ENCODE measurements around the gene MZT2B.
"Not testable (repeated sequence)": the region's sequence is repeated elsewhere in the genome, so short reads cannot be mapped to it uniquely, and the experiment has no call there.

The MZT2B gene

DNA sequence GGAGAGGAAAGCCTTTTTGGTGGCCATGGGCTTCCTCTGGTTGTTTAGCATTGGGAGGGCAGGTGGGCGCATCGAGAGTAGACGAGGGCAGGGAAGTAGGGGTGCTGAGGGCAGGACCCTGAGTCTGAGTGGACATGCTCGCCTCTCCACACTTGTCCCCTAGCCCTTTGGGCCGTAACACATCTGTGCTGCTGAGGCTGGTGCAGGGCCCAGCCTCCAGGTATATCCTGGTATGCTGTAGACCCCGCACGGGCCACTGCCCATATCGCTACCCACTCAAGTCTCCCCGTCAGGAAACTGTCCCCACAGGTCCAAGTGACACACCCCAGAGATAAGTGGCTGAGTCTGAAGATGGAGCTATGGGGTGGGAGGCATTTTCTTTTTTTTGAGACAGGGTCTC, 23.4 kb upstream of the MZT2B start:
- TF ChIP-seq, protein P1, sequence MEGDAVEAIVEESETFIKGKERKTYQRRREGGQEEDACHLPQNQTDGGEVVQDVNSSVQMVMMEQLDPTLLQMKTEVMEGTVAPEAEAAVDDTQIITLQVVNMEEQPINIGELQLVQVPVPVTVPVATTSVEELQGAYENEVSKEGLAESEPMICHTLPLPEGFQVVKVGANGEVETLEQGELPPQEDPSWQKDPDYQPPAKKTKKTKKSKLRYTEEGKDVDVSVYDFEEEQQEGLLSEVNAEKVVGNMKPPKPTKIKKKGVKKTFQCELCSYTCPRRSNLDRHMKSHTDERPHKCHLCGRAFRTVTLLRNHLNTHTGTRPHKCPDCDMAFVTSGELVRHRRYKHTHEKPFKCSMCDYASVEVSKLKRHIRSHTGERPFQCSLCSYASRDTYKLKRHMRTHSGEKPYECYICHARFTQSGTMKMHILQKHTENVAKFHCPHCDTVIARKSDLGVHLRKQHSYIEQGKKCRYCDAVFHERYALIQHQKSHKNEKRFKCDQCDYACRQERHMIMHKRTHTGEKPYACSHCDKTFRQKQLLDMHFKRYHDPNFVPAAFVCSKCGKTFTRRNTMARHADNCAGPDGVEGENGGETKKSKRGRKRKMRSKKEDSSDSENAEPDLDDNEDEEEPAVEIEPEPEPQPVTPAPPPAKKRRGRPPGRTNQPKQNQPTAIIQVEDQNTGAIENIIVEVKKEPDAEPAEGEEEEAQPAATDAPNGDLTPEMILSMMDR (IDR thresholded peaks at IDR 0.05): no peak
- Histone ChIP-seq H3K4me1 (no peaks in the 10 kb centered on the region), H3K4me3 (no peak overlapping the region), H3K27ac (no peak overlapping the region), H3K9me3 (no peaks in the 10 kb centered on the region), H3K27me3 (no peaks in the 10 kb centered on the region), H3K36me3 (peaks cover 24 to 94% (median 62%) of the 10 kb centered on the region in 3 donors)
- no peak for DNase-seq
- intact Hi-C loops (cut with DNase I; ENCODE audit: low total_unique reads): no loop called here

DNA sequence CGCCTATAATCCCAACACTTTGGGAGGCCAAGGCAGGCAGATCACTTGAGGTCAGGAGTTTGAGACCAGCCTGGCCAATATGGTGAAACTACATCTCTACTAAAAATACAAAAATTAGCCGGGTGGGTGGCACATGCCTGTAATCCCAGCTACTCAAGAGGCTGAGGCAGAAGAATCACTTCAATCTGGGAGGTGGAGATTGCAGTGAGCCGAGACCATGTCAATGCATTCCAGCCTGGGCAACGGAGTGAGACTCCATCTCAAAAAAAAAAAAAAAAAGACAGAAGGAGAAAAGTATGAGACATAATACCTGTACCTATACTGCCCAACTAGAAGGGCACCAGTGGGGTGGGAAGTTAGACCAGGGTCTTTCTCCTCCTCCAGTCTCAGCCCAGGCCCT, 22.7 kb upstream of the MZT2B start:
- H3K9me3 ChIP-seq; H3K4me3 ChIP-seq; H3K27ac ChIP-seq; H3K27me3 ChIP-seq; intact Hi-C loops (cut with DNase I; ENCODE audit: low total_unique reads); H3K4me1 ChIP-seq; DNase-seq: not testable (repeated sequence)
- peaks cover 26 to 94% (median 62%) of the 10 kb centered on the region in 3 donors for H3K36me3 ChIP-seq

DNA sequence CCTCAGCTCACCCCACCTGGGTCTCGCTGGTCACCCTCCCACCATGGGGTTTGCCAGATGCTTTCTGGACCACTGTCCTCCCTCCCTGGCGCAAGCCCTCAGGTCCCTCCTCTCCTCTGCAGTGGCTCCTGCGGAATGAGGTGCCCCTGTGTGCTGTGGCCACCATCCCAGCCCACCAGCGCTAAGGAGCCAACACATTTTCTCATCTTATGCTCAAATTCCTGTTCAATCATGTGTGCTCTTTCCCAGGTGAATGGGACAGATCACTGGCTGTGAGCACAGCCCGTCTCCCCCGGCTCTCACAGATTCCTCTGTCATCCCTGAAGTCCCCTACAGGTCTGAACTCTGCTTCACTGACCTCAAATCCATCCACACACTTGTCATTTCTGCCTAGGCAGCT, 21.9 kb upstream of the MZT2B start:
- Histone ChIP-seq H3K27ac (no peak overlapping the region), H3K9me3 (no peaks in the 10 kb centered on the region), H3K4me1 (no peaks in the 10 kb centered on the region), H3K27me3 (no peaks in the 10 kb centered on the region), H3K36me3 (peaks cover 26 to 94% (median 61%) of the 10 kb centered on the region in 3 donors), H3K4me3 (no peak overlapping the region)
- DNase-seq: no peak
- TF ChIP-seq, protein P1 (IDR thresholded peaks at IDR 0.05): no peak
- intact Hi-C loops (cut with DNase I; ENCODE audit: low total_unique reads): no loop called here

DNA sequence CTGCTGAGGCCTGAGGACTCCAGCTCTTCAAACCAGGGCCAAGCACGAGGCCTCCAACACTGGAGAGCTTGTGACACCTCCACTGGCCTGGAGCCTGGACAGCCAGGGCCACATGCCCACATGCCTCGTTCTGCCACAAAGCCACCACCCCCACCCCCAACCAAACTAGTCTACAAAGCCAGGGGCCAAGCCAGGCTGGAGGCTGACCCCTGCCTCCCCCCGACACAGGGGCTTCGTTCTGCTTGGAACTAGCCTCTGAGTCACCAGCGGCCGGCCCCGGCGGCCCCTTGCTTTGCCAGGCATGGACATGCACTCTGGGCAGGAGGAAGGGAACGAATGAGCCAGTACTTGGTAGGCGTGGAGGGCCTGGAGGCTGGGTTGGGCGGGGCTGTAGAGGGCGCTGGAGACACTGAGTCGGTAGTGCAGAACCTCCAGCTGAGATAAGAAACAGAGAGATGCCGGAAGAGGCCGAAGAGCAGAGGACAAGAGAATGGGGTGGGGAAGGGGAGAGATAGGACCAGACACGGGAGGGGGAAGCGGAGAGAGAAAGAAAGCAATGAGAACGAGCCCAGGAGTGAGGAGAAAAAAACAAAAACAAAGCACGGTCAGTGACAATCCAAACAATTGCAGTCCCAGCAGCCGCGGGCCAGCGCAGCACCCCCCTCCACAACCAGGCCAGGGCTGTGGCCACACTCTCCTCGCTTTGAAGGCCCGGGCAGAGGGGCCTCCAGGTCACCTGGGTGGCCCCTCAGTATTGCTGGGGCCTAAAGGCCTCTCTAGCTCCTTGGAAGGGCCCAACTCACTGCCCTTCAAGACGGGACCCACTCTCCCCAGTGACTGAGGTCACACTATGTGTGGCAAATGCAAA, 21.0 kb upstream of the MZT2B start:
- H3K4me3 ChIP-seq; DNase-seq; H3K4me1 ChIP-seq; H3K27me3 ChIP-seq; H3K27ac ChIP-seq; H3K9me3 ChIP-seq; intact Hi-C loops (cut with DNase I; ENCODE audit: low total_unique reads): not testable (repeated sequence)
- H3K36me3 ChIP-seq: peaks cover 32 to 94% (median 66%) of the 10 kb centered on the region in 3 donors

DNA sequence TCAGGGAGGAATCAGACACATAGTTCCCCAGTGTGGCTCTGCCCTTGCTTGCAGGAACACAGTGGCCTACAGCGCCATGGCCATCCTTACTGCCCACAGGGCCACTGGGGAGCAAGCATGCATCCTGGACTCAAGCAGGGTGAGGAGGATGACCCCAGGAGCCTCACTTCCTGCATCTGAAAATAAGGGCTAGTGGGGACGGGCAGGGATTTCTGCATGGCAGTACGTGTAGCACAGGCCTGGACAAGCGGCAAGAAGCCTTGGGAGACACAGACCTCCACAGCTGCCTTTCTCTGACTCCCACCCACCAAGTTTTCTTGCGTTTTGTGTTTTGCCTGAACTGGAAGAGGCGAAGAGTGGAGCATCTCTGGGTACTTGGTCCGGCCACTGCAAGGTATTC, 19.6 kb upstream of the MZT2B start:
- DNase-seq; intact Hi-C loops (cut with DNase I; ENCODE audit: low total_unique reads); H3K4me3 ChIP-seq; H3K9me3 ChIP-seq; H3K27ac ChIP-seq; H3K27me3 ChIP-seq; H3K4me1 ChIP-seq: not testable (repeated sequence)
- H3K36me3 ChIP-seq: peaks cover 45 to 99% (median 77%) of the 10 kb centered on the region in 3 donors

DNA sequence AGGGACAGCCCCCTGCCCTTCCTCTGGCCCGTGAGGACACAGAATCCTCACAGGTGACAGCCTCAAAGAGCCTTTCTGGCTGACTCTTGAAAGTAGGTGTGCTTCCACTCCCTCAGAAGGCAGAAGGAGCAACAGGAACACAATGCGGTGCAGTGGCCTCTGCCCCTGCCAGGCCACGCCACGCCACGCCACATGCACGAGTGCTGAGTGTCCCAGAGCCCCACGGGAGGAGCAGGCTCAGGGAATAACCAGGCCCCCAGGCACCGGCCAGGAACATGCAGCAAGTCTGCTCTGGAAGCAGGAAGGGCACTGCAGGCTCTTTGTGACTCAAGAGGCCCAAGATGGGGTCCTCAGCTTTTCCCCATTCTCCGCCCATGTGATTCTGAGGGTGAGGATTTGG, 19.1 kb upstream of the MZT2B start:
- peaks cover 50 to 99% (median 80%) of the 10 kb centered on the region in 3 donors for H3K36me3 ChIP-seq
- intact Hi-C loops (cut with DNase I; ENCODE audit: low total_unique reads): no loop called here
- no peaks in the 10 kb centered on the region for H3K9me3 ChIP-seq
- no peak for DNase-seq
- no peaks in the 10 kb centered on the region for H3K4me1 ChIP-seq
- TF ChIP-seq, protein P1 (IDR thresholded peaks at IDR 0.05): no peak
- H3K27me3 ChIP-seq: no peaks in the 10 kb centered on the region
- no peak overlapping the region for H3K27ac ChIP-seq
- H3K4me3 ChIP-seq: no peak overlapping the region

DNA sequence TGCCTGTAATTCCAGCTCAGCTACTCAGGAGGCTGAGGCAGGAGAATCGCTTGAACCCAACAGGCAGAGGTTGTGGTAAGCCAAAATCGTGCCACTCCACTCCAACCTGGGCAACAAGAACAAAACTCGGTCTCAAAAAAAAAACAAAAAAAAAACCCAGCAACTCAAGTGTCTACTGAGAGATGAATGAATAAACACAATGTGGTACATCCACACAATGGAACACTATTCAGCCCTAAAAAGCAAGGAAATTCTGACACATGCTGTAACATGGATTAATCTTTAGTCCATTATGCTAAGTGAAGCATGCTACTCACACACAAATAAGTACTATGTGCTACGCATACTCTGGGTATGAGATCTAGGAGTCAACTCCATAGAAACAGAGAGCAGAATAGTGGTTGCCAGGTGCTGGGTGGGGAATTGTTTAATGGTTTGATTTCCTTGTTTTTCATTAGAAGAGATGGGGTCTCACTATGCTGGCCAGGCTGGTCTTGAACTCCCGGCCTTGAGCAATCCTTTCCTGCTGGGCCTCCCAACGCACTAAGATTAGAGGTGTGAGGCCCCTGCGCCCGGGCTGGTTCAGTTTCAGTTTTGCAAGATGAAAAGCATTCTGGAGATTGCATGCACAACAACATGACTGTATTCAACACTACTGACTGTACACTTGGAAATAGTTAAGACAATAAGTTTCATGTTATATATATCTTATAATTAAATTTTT, 16.6 kb upstream of the MZT2B start:
- Histone ChIP-seq H3K9me3 (no peaks in the 10 kb centered on the region), H3K4me1 (no peaks in the 10 kb centered on the region), H3K27me3 (no peaks in the 10 kb centered on the region), H3K27ac (no peak overlapping the region), H3K4me3 (no peak overlapping the region), H3K36me3 (peaks cover 58 to 99% (median 76%) of the 10 kb centered on the region in 3 donors)
- TF ChIP-seq, protein P1 (IDR thresholded peaks at IDR 0.05): no peak
- intact Hi-C loops (cut with DNase I; ENCODE audit: low total_unique reads): loop anchor here (5.0 kb wide), 1 partner anchor 883 kb away; no protein-coding TSS in a partner anchor
- DNase-seq: no peak

DNA sequence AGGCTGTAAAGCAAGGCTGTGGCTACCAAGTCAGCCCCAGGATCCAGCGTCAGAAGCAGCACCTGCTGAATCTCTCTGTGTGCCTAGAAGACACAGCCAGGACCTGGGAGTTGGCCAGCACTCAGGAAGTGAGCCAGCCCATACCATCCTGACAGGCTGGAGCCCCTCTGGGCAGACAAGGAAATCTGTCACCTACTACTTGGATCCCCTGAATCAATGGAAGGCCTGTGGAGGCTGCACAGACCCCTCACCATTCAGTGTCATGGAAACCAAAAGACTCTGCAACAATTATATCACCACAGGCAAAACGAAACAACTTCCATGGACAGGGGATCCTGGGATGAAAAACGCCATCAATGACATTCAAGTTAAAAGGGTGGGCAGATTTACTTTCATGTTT, 15.5 kb upstream of the MZT2B start:
- H3K36me3 ChIP-seq: peaks cover 65 to 99% (median 75%) of the 10 kb centered on the region in 3 donors
- intact Hi-C loops (cut with DNase I; ENCODE audit: low total_unique reads): loop anchor here (5.0 kb wide), 1 partner anchor 884 kb away; no protein-coding TSS in a partner anchor
- not testable (repeated sequence) for H3K4me3 ChIP-seq, H3K27me3 ChIP-seq, DNase-seq, H3K4me1 ChIP-seq, H3K9me3 ChIP-seq, H3K27ac ChIP-seq

DNA sequence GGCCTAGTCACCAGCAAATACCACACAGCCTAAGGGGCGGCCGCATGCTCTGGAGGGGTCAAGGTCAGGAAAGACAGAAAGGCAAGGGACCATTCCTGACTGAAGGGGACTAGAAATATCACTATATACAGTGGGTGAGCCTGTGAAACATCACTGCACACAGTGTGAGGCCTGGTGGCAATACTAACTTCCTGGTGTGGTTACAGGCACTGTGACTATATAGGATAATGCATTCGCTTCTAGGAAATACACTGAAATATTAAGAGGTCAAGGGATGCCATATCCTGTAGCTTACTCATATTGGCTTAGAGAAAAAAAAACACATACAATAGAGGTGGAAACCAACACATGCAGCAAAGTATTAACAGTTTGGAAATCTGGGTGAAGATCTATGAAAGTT, 12.9 kb upstream of the MZT2B start:
- not testable (repeated sequence) for H3K4me3 ChIP-seq, H3K4me1 ChIP-seq, H3K27me3 ChIP-seq, H3K9me3 ChIP-seq, H3K27ac ChIP-seq, DNase-seq
- intact Hi-C loops (cut with DNase I; ENCODE audit: low total_unique reads): loop anchor here (5.0 kb wide), 1 partner anchor 887 kb away; no protein-coding TSS in a partner anchor
- peaks cover 72 to 100% (median 72%) of the 10 kb centered on the region in 3 donors for H3K36me3 ChIP-seq
